WTC11 (cell line): ENCODE results near the gene IP6K3. TPM values are rescaled to one million over a fixed set of nuclear protein-coding genes. Genes with fewer than 3 reads are reported as not detected.

ENCODE experiments used
- ATAC-seq: fragments of 200-7000 bp; cut with Tn5 transposase; 2 replicates; pipeline ENCODE4 v1.10.0; 2021; ENCODE audit warnings: mild to moderate bottlenecking, moderate library complexity
- CTCF ChIA-PET: fragments of 300-600 bp; sonication (Branson Sonifier 250); formaldehyde crosslinking; loops from one replicate; lab custom pipeline; 2021; ENCODE audit warnings: antibody characterized with exemption; lab: Charles Lee
- POLR2A ChIA-PET: fragments of 350-600 bp; sonication (Branson Sonifier 250); formaldehyde crosslinking; loops from one replicate; lab custom pipeline; 2021; ENCODE audit warnings: antibody characterized with exemption; lab: Charles Lee
- DNase-seq: peaks from one replicate; pipeline ENCODE4 v3.0.0; 2021; ENCODE audit warnings: low spot score
- H3K27ac Mint-ChIP-seq: 2 replicates; pipeline ENCODE4 v1.8.0; 2021; ENCODE audit warnings: mixed read lengths
- H3K27me3 Mint-ChIP-seq: 2 replicates; pipeline ENCODE4 v1.8.0; 2021; ENCODE audit warnings: low read depth, mild to moderate bottlenecking, moderate library complexity, mixed read lengths
- H3K36me3 Mint-ChIP-seq: 2 replicates; pipeline ENCODE4 v1.8.0; 2021; ENCODE audit warnings: mixed read lengths
- H3K4me1 Mint-ChIP-seq: 2 replicates; pipeline ENCODE4 v1.8.0; 2022; ENCODE audit warnings: mixed read lengths
- H3K4me3 Mint-ChIP-seq: 2 replicates; pipeline ENCODE4 v1.8.0; 2021; ENCODE audit warnings: mild to moderate bottlenecking, moderate library complexity, mixed read lengths
- H3K9me3 Mint-ChIP-seq: 2 replicates; pipeline ENCODE4 v1.8.0; 2021; ENCODE audit warnings: mixed read lengths
- ATF6 ChIP-seq: sonication (generic); formaldehyde crosslinking; IDR thresholded peaks from 2 replicates; pipeline ENCODE4 v1.8.1; 2023; ENCODE audit warnings: mild to moderate bottlenecking, missing genetic modification reagents
- E2F4 ChIP-seq: sonication (generic); formaldehyde crosslinking; IDR thresholded peaks from 2 replicates; pipeline ENCODE4 v1.8.1; 2022; ENCODE audit warnings: low read depth, mild to moderate bottlenecking, moderate library complexity, missing genetic modification reagents, borderline replicate concordance
- E2F5 ChIP-seq: sonication (generic); formaldehyde crosslinking; IDR thresholded peaks from 2 replicates; pipeline ENCODE4 v1.8.1; 2022; ENCODE audit warnings: mild to moderate bottlenecking, moderate library complexity, missing genetic modification reagents
- EMX1 ChIP-seq: fragments of 250-450 bp; sonication (Bioruptor Pico); IDR thresholded peaks from 2 replicates; pipeline ENCODE4 v1.8.0; 2021; ENCODE audit warnings: mild to moderate bottlenecking
- FOXJ3 ChIP-seq: sonication (generic); formaldehyde crosslinking; IDR thresholded peaks from 2 replicates; pipeline ENCODE4 v1.9.0; 2021; ENCODE audit warnings: missing genetic modification reagents, mild to moderate bottlenecking, borderline replicate concordance
- FOXK1 ChIP-seq: sonication (generic); formaldehyde crosslinking; IDR thresholded peaks from 2 replicates; pipeline ENCODE4 v1.8.0; 2022; ENCODE audit warnings: mild to moderate bottlenecking, moderate library complexity, missing genetic modification reagents
- FOXP4 ChIP-seq: sonication (generic); formaldehyde crosslinking; IDR thresholded peaks from 2 replicates; pipeline ENCODE4 v1.8.0; 2022; ENCODE audit warnings: mild to moderate bottlenecking, missing genetic modification reagents
- MAX ChIP-seq: sonication (generic); formaldehyde crosslinking; IDR thresholded peaks from 2 replicates; pipeline ENCODE4 v1.8.0; 2022; ENCODE audit warnings: mild to moderate bottlenecking, missing genetic modification reagents
- MLX ChIP-seq: sonication (generic); formaldehyde crosslinking; IDR thresholded peaks from 2 replicates; pipeline ENCODE4 v1.8.1; 2023; ENCODE audit warnings: mild to moderate bottlenecking, missing genetic modification reagents, moderate library complexity
- MXD4 ChIP-seq: fragments of 250-450 bp; sonication (Bioruptor Pico); IDR thresholded peaks from 2 replicates; pipeline ENCODE4 v1.8.0; 2021; ENCODE audit warnings: mild to moderate bottlenecking, moderate library complexity, borderline replicate concordance
- NFE2L1 ChIP-seq: sonication (generic); formaldehyde crosslinking; IDR thresholded peaks from 2 replicates; pipeline ENCODE4 v1.8.1; 2023; ENCODE audit warnings: missing genetic modification reagents
- OVOL2 ChIP-seq: fragments of 250-450 bp; sonication (Bioruptor Pico); IDR thresholded peaks from 2 replicates; pipeline ENCODE4 v1.9.0; 2021; ENCODE audit warnings: mild to moderate bottlenecking, borderline replicate concordance
- RELA ChIP-seq: sonication (generic); formaldehyde crosslinking; IDR thresholded peaks from 2 replicates; pipeline ENCODE4 v1.8.1; 2022; ENCODE audit warnings: missing genetic modification reagents, mild to moderate bottlenecking, borderline replicate concordance
- RORB ChIP-seq: fragments of 250-450 bp; sonication (Bioruptor Pico); IDR thresholded peaks from 2 replicates; pipeline ENCODE4 v1.9.0; 2021; ENCODE audit warnings: mild to moderate bottlenecking
- SMAD3 ChIP-seq: sonication (generic); formaldehyde crosslinking; IDR thresholded peaks from 2 replicates; pipeline ENCODE4 v1.8.0; 2022; ENCODE audit warnings: missing genetic modification reagents, mild to moderate bottlenecking, borderline replicate concordance
- SMAD4 ChIP-seq: sonication (generic); formaldehyde crosslinking; IDR thresholded peaks from 2 replicates; pipeline ENCODE4 v1.8.0; 2022; ENCODE audit warnings: mild to moderate bottlenecking, missing genetic modification reagents
- TEAD1 ChIP-seq: sonication (generic); formaldehyde crosslinking; IDR thresholded peaks from 2 replicates; pipeline ENCODE4 v1.8.0; 2022; ENCODE audit warnings: mild to moderate bottlenecking, missing genetic modification reagents
- TP53 ChIP-seq: sonication (generic); formaldehyde crosslinking; IDR thresholded peaks from 2 replicates; pipeline ENCODE4 v1.8.1; 2023; ENCODE audit warnings: mild to moderate bottlenecking, missing genetic modification reagents
- ZBTB21 ChIP-seq: sonication (generic); formaldehyde crosslinking; IDR thresholded peaks from 2 replicates; pipeline ENCODE4 v1.8.1; 2023; ENCODE audit warnings: mild to moderate bottlenecking, missing genetic modification reagents, borderline replicate concordance
- ZMAT4 ChIP-seq: fragments of 250-450 bp; sonication (Bioruptor Pico); IDR thresholded peaks from 2 replicates; pipeline ENCODE4 v1.9.0; 2021; ENCODE audit warnings: mild to moderate bottlenecking
- ZNF121 ChIP-seq: sonication (generic); formaldehyde crosslinking; IDR thresholded peaks from 2 replicates; pipeline ENCODE4 v1.8.0; 2023; ENCODE audit warnings: missing genetic modification reagents
- ZNF232 ChIP-seq: sonication (generic); formaldehyde crosslinking; IDR thresholded peaks from 2 replicates; pipeline ENCODE4 v1.8.0; 2022; ENCODE audit warnings: mild to moderate bottlenecking, missing genetic modification reagents
- ZNF263 ChIP-seq: sonication (generic); formaldehyde crosslinking; IDR thresholded peaks from 2 replicates; pipeline ENCODE4 v1.8.1; 2022; ENCODE audit warnings: low read depth, mild to moderate bottlenecking, moderate library complexity, missing genetic modification reagents
- ZNF423 ChIP-seq: fragments of 250-450 bp; sonication (Bioruptor Pico); IDR thresholded peaks from 2 replicates; pipeline ENCODE4 v2.1.2; 2022; ENCODE audit warnings: mild to moderate bottlenecking, moderate library complexity
- total RNA-seq: library from RNA; stranded (reverse); gene quantifications from 3 replicates; pipeline ENCODE4 v1.2.3, GENCODE V29; 2021

IP6K3 gene
- total RNA-seq, 1 experiment from 2014 or later, result 1.1 TPM

- ChIA-PET CTCF (interaction anchor here (0.7 to 1.5 kb wide), 5 partner anchors 8 to 29 kb away, joined by 3 to 5 read pairs (median 3); no protein-coding TSS in a partner anchor), POLR2A (no interaction called here)
- Mint-ChIP-seq H3K4me1 (peaks cover 26% of the 10 kb centered on the region), H3K9me3 (no peaks in the 10 kb centered on the region), H3K27ac (no peak overlapping the region), H3K27me3 (peaks cover 4% of the 10 kb centered on the region; the same call in 1 of the 2 replicates), H3K4me3 (no peak overlapping the region), H3K36me3 (peaks cover 15% of the 10 kb centered on the region)
- no peak for TF ChIP-seq RORB (CRISPR knock-in tag)
- no peak for TF ChIP-seq MAX
- TF ChIP-seq ATF6 (CRISPR knock-in tag), result no peak
- ATAC-seq, result no peak
- DNase-seq, result no peak
These were observed 32.2 kb downstream of the IP6K3 start for GRCh38 chr6:33714385-33715040.

- POLR2A ChIA-PET, result no interaction called here
These were observed 32.9 kb downstream of the IP6K3 start for GRCh38 chr6:33713786-33714185.

GRCh38 chr6:33712914-33713313 lies 33.8 kb downstream of the IP6K3 start:
- H3K9me3 Mint-ChIP-seq, result no peaks in the 10 kb centered on the region
- TF ChIP-seq MLX (no peak), E2F4 (CRISPR knock-in tag) (no peak), ZNF121 (CRISPR knock-in tag) (no peak), EMX1 (no peak), NFE2L1 (CRISPR knock-in tag) (no peak), ZBTB21 (CRISPR knock-in tag) (no peak), FOXP4 (CRISPR knock-in tag) (no peak), FOXJ3 (no peak), E2F5 (CRISPR knock-in tag) (no peak), ZMAT4 (CRISPR knock-in tag) (no peak), ZNF232 (CRISPR knock-in tag) (no peak), ZNF423 (no peak), SMAD3 (CRISPR knock-in tag) (no peak), RELA (CRISPR knock-in tag) (no peak), MXD4 (CRISPR knock-in tag) (no peak), SMAD4 (CRISPR knock-in tag) (no peak), TP53 (no peak), OVOL2 (CRISPR knock-in tag) (no peak)
- TF ChIP-seq, all 79 proteins: peak for 0
- peaks cover 27% of the 10 kb centered on the region for H3K4me1 Mint-ChIP-seq
- DNase-seq (no peak), ATAC-seq (no peak)
- ChIA-PET POLR2A (no interaction called here), CTCF (interaction anchor here (1.5 to 3.5 kb wide), 4 partner anchors 12 to 123 kb away, joined by 3 to 34 read pairs (median 8); no protein-coding TSS in a partner anchor)
- H3K27ac Mint-ChIP-seq, result no peak overlapping the region
- H3K4me3 Mint-ChIP-seq, result no peak overlapping the region
- no peaks in the 10 kb centered on the region; the same call in 1 of the 2 replicates for H3K27me3 Mint-ChIP-seq
- H3K36me3 Mint-ChIP-seq, result peaks cover 31% of the 10 kb centered on the region

More at GRCh38 chr6:33713786-33714185, 32.9 kb downstream of the IP6K3 start:
- Mint-ChIP-seq H3K4me3 (no peak overlapping the region), H3K27me3 (no peaks in the 10 kb centered on the region; the same call in 1 of the 2 replicates), H3K9me3 (no peaks in the 10 kb centered on the region), H3K27ac (no peak overlapping the region)
- no peak for TF ChIP-seq FOXK1 (CRISPR knock-in tag)
- TF ChIP-seq TEAD1 (CRISPR knock-in tag), result no peak
- no peak for TF ChIP-seq ZNF263
- no peak for TF ChIP-seq MAX
- no peak for TF ChIP-seq SMAD4 (CRISPR knock-in tag)
- TF ChIP-seq, all 79 proteins: peak for 0
- CTCF ChIA-PET, result interaction anchor here (1.0 to 3.5 kb wide), 3 partner anchors 9 to 13 kb away, joined by 3 to 34 read pairs (median 3); no protein-coding TSS in a partner anchor
- ATAC-seq (no peak), DNase-seq (no peak)
- Mint-ChIP-seq H3K36me3 (peaks cover 22% of the 10 kb centered on the region), H3K4me1 (peaks cover 26% of the 10 kb centered on the region)
